K562 (cell line): ENCODE data around the gene TGDS. TPM values are rescaled to one million over a fixed set of nuclear protein-coding genes. Genes with fewer than 3 reads are reported as not detected.

ENCODE experiments used
- ATF7 ChIP-seq: fragments of 450-650 bp; IDR thresholded peaks from 2 replicates; pipeline ENCODE4 v1.7.1; 2014; ENCODE audit warnings: mild to moderate bottlenecking, moderate library complexity
- BRD9 ChIP-seq: fragments of 450-650 bp; IDR thresholded peaks from 2 replicates; pipeline ENCODE4 v1.6.1; 2018; ENCODE audit warnings: low read depth; ENCODE audit not compliant: partially characterized antibody
- CBX2 ChIP-seq: fragments of 200-600 bp; sonication (generic); IDR thresholded peaks from one replicate; pipeline ENCODE4 v1.6.1; 2012; ENCODE audit warnings: mild to moderate bottlenecking, low read length, inconsistent platforms; ENCODE audit not compliant: insufficient read depth, poor library complexity, severe bottlenecking
- ERF ChIP-seq: fragments of 450-650 bp; formaldehyde crosslinking; IDR thresholded peaks from 2 replicates; pipeline ENCODE4 v1.4.0; 2020; ENCODE audit warnings: mild to moderate bottlenecking, mixed read lengths
- FOXM1 ChIP-seq, 2 experiments: fragments of 450-650 bp in 1 of 2; sonication (generic) in 1 of 2; formaldehyde crosslinking in 1 of 2; IDR thresholded peaks; 2 replicates each; pipeline versions ENCODE4 v1.6.1 to v1.9.0; 2017 to 2022; ENCODE audit warnings: low read depth in 2 of 2, mild to moderate bottlenecking in 2 of 2, missing genetic modification reagents in 1 of 2, moderate library complexity in 1 of 2
- HDAC1 ChIP-seq, 2 experiments: fragments of 450-650 bp; IDR thresholded peaks; 2 replicates each; pipeline ENCODE4 v1.6.1; 2016 to 2017; ENCODE audit warnings: inconsistent platforms in 1 of 2, mild to moderate bottlenecking in 1 of 2, moderate library complexity in 1 of 2
- L3MBTL2 ChIP-seq: fragments of 450-650 bp; IDR thresholded peaks from 2 replicates; pipeline ENCODE4 v1.6.1; 2016; ENCODE audit warnings: mild to moderate bottlenecking, moderate library complexity
- MEIS2 ChIP-seq: fragments of 450-650 bp; IDR thresholded peaks from 2 replicates; pipeline ENCODE4 v1.6.1; 2014; ENCODE audit warnings: mild to moderate bottlenecking; ENCODE audit not compliant: partially characterized antibody
- MTF1 ChIP-seq: fragments of 250-450 bp; sonication (Bioruptor Pico); IDR thresholded peaks from 2 replicates; pipeline ENCODE4 v1.9.0; 2021; ENCODE audit warnings: moderate library complexity, mild to moderate bottlenecking, inconsistent platforms, borderline replicate concordance
- POLR2G ChIP-seq: fragments of 200-400 bp; formaldehyde crosslinking; IDR thresholded peaks from 2 replicates; pipeline ENCODE4 v1.6.1; 2017; ENCODE audit warnings: low read depth, mild to moderate bottlenecking, antibody characterized with exemption, low read length, moderate library complexity
- PTBP1 ChIP-seq: fragments of 200-400 bp; formaldehyde crosslinking; IDR thresholded peaks from 2 replicates; pipeline ENCODE4 v1.6.1; 2017; ENCODE audit warnings: low read depth, low read length
- RBFOX2 ChIP-seq: fragments of 200-400 bp; formaldehyde crosslinking; IDR thresholded peaks from 2 replicates; pipeline ENCODE4 v1.6.1; 2017; ENCODE audit warnings: low read depth, mild to moderate bottlenecking, low read length, moderate library complexity
- RCOR1 ChIP-seq, 2 experiments: IDR thresholded peaks; 2 replicates each; pipeline ENCODE4 v1.6.1; 2012; ENCODE audit warnings: low read depth in 2 of 2, low read length in 2 of 2, borderline replicate concordance in 1 of 2, improper control_type of control experiment in 1 of 2
- RFX5 ChIP-seq: IDR thresholded peaks from 2 replicates; pipeline ENCODE4 v1.6.1; 2011; ENCODE audit warnings: low read depth, mild to moderate bottlenecking, improper control_type of control experiment, low read length
- SIN3A ChIP-seq, 2 experiments: fragments of 150-350 bp in 1 of 2; IDR thresholded peaks; 2 replicates each; pipeline ENCODE4 v1.6.1; 2011 to 2016; ENCODE audit warnings: borderline replicate concordance in 2 of 2, low read depth in 2 of 2, low read length in 2 of 2, mild to moderate bottlenecking in 2 of 2, moderate library complexity in 2 of 2; ENCODE audit not compliant: control insufficient read depth in 1 of 2
- SMAD4 ChIP-seq: fragments of 250-450 bp; sonication (Bioruptor Pico); conservative IDR thresholded peaks from 2 replicates; pipeline ENCODE4 v1.8.0; 2021; ENCODE audit warnings: inconsistent platforms, mild to moderate bottlenecking, moderate library complexity
- SOX6 ChIP-seq: fragments of 450-650 bp; IDR thresholded peaks from 2 replicates; pipeline ENCODE4 v1.6.1; 2014; ENCODE audit warnings: mild to moderate bottlenecking
- SP1 ChIP-seq: sonication (generic); formaldehyde crosslinking; IDR thresholded peaks from 2 replicates; pipeline ENCODE4 v1.8.1; 2022; ENCODE audit warnings: mild to moderate bottlenecking, missing genetic modification reagents
- TBP ChIP-seq: optimal IDR thresholded peaks from 2 replicates; pipeline ENCODE3; 2011; ENCODE audit warnings: low read depth, low read length, improper control_type of control experiment
- ZFX ChIP-seq: sonication (generic); formaldehyde crosslinking; IDR thresholded peaks from 2 replicates; pipeline ENCODE4 v1.8.0; 2022; ENCODE audit warnings: mild to moderate bottlenecking, missing genetic modification reagents, moderate library complexity
- ZNF780A ChIP-seq: fragments of 250-450 bp; sonication (Bioruptor Pico); IDR thresholded peaks from 2 replicates; pipeline ENCODE4 v1.5.0; 2021; ENCODE audit warnings: mild to moderate bottlenecking
- polyA plus RNA-seq, 8 experiments: library from polyadenylated mRNA; depleted of rRNA in 4 of 8; stranded (reverse) in 5 of 8; unstranded in 3 of 8; fragments of >200 nt; fragmentation: Nextera tagmentation in 2 of 8; fragmentation: Illumina TruSeq in 1 of 8; extraction: Ambion mirVana in 2 of 8; extraction: Trizol in 1 of 8; gene quantifications; 2 replicates each; pipeline versions ENCODE4 v1.2.1 to v1.2.3, GENCODE V29; 2011 to 2014; ENCODE audit warnings: inconsistent platforms in 1 of 8, missing spikeins in 1 of 8
- total RNA-seq, 7 experiments: library from RNA; depleted of rRNA in 6 of 7; stranded (reverse); fragments of >200 nt in 6 of 7; fragmentation: Illumina TruSeq in 2 of 7; extraction: Trizol in 2 of 7; gene quantifications; 2 replicates each; pipeline versions ENCODE4 v1.2.1 to v1.2.3, GENCODE V29; 2011 to 2021; ENCODE audit warnings: low replicate concordance in 1 of 7
- TF ChIP-seq, protein P1 (sequence below): sonication (generic); formaldehyde crosslinking; IDR thresholded peaks from 2 replicates; pipeline ENCODE4 v1.9.0; 2022; ENCODE audit warnings: mild to moderate bottlenecking, missing genetic modification reagents
- TF ChIP-seq, protein P2 (sequence below): fragments of 200-800 bp; sonication (Bioruptor generic); IDR thresholded peaks from 2 replicates; pipeline ENCODE4 v1.6.1; 2017; ENCODE audit warnings: missing genetic modification characterization, missing compliant biosample characterization
- TF ChIP-seq, protein P3 (sequence below): sonication (generic); formaldehyde crosslinking; IDR thresholded peaks from 2 replicates; pipeline ENCODE4 v1.8.0; 2023; ENCODE audit warnings: mild to moderate bottlenecking, missing genetic modification reagents

Gene TGDS
- total and polyA plus RNA-seq, 9 of the 15 experiments (the other 6 are each of a cell fraction or from before 2014, with no cell fraction given), result 9.9 to 43.7 (median 21.4) TPM

DNA sequence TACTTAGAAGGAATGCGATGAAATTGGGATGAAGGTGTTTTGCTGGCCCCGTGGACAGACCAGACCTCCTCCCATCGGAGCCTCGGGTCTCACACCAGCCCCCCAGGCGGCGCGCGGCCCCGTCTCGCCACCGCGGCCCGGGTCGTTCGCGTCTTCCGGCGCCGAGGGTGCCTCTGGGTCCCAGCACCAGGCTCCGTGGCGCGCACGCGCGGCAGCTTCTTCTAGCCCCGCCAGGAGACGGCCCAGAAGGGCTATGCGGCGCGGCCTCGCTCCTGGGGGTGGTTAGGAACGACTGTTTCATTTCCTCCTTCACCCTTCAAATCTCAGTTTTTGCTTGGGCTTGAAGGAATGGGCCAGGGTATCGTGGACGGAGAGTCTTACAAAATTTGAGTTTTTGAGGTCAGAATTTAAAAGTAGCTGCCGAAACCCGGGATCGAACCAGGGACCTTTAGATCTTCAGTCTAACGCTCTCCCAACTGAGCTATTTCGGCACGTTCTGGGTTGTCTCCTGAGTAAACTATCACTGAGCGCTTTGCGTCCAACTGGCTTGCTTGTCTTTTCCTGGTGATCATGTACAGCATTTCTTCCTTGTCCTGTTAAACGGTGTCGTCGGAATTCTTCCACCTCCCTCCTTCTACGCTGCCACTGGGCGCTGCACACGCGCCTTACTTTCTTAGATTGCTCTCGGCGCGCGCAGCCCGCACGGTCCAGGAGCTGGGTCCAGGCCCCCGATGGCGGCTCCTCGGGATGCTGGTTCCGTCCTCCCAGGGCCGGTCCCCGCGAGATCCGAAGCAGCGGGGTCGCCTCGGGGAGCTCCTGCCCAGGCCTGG is 46.5 kb downstream of the TGDS start (continued):
- TF ChIP-seq SP1, result peak; percentile 62; the same call in 1 of the 2 replicates
- TF ChIP-seq SIN3A (IDR thresholded peaks at IDR 0.05; ENCODE audit: borderline replicate concordance in 2 of 2, control insufficient read depth in 1 of 2, low read depth in 2 of 2, low read length in 2 of 2), result no peak
- peak; percentile 48 to 64; a peak in 2 of 4 replicates for TF ChIP-seq HDAC1 (IDR thresholded peaks at IDR 0.05)
- TF ChIP-seq RCOR1 (IDR thresholded peaks at IDR 0.05; ENCODE audit: borderline replicate concordance in 1 of 2, low read depth in 2 of 2, low read length in 2 of 2), result peak; percentile 81 to 98; a peak in 3 of 4 replicates
- peak; percentile 41; the same call in 1 of the 2 replicates for TF ChIP-seq L3MBTL2
- 0 out of 2 replicates have a peak, but pooled peaks have one; percentile 17 for TF ChIP-seq SOX6
- TF ChIP-seq RBFOX2, result peak; percentile 81
- no peak for TF ChIP-seq CBX2
- TF ChIP-seq ATF7, result peak; percentile 81
- TF ChIP-seq, protein P1, sequence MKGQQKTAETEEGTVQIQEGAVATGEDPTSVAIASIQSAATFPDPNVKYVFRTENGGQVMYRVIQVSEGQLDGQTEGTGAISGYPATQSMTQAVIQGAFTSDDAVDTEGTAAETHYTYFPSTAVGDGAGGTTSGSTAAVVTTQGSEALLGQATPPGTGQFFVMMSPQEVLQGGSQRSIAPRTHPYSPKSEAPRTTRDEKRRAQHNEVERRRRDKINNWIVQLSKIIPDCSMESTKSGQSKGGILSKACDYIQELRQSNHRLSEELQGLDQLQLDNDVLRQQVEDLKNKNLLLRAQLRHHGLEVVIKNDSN (CRISPR knock-in tag), result no peak
- TF ChIP-seq FOXM1 (IDR thresholded peaks at IDR 0.05; ENCODE audit: low read depth), result peak; percentile 76
- no peak for TF ChIP-seq FOXM1 (CRISPR knock-in tag; IDR thresholded peaks at IDR 0.05; ENCODE audit: low read depth)
- TF ChIP-seq, protein P2, sequence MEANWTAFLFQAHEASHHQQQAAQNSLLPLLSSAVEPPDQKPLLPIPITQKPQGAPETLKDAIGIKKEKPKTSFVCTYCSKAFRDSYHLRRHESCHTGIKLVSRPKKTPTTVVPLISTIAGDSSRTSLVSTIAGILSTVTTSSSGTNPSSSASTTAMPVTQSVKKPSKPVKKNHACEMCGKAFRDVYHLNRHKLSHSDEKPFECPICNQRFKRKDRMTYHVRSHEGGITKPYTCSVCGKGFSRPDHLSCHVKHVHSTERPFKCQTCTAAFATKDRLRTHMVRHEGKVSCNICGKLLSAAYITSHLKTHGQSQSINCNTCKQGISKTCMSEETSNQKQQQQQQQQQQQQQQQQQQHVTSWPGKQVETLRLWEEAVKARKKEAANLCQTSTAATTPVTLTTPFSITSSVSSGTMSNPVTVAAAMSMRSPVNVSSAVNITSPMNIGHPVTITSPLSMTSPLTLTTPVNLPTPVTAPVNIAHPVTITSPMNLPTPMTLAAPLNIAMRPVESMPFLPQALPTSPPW, result peak; percentile 31; the same call in 1 of the 2 replicates
- peak; percentile 100 for TF ChIP-seq TBP
- peak; percentile 66 for TF ChIP-seq MEIS2
- peak; percentile 55; the same call in 1 of the 2 replicates for TF ChIP-seq RFX5
- TF ChIP-seq ZNF780A (CRISPR knock-in tag), result no peak
- TF ChIP-seq PTBP1, result 0 out of 2 replicates have a peak, but pooled peaks have one; percentile 54
- peak; percentile 59; the same call in 1 of the 2 replicates for TF ChIP-seq SMAD4 (CRISPR knock-in tag)
- TF ChIP-seq, protein P3, sequence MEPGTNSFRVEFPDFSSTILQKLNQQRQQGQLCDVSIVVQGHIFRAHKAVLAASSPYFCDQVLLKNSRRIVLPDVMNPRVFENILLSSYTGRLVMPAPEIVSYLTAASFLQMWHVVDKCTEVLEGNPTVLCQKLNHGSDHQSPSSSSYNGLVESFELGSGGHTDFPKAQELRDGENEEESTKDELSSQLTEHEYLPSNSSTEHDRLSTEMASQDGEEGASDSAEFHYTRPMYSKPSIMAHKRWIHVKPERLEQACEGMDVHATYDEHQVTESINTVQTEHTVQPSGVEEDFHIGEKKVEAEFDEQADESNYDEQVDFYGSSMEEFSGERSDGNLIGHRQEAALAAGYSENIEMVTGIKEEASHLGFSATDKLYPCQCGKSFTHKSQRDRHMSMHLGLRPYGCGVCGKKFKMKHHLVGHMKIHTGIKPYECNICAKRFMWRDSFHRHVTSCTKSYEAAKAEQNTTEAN (CRISPR knock-in tag), result no peak
- TF ChIP-seq BRD9, result peak; percentile 97
- TF ChIP-seq POLR2G, result peak; percentile 83
- TF ChIP-seq MTF1, result no peak
- TF ChIP-seq ZFX (CRISPR knock-in tag), result peak; percentile 37; the same call in 1 of the 2 replicates
- no peak for TF ChIP-seq ERF (CRISPR knock-in tag)
